GM19035 (cell line): ENCODE results near the gene METRNL.
"Not testable (repeated sequence)": the region's sequence is repeated elsewhere in the genome, so short reads cannot be mapped to it uniquely, and the experiment has no call there.

Experiments used
- ATAC-seq: cut with Tn5 transposase; IDR thresholded peaks from one replicate; pipeline ENCODE4 v1.9.1; 2021; ENCODE audit not compliant: unreplicated experiment

The METRNL gene, protein sequence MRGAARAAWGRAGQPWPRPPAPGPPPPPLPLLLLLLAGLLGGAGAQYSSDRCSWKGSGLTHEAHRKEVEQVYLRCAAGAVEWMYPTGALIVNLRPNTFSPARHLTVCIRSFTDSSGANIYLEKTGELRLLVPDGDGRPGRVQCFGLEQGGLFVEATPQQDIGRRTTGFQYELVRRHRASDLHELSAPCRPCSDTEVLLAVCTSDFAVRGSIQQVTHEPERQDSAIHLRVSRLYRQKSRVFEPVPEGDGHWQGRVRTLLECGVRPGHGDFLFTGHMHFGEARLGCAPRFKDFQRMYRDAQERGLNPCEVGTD

GRCh38 chr17:83079352-83079747 is at the start of gene METRNL:
Gene METRNL (plus strand): TSS chr17:83079609. CDS start chr17:83079816, 207 bp downstream.
- ATAC-seq = peak; percentile 51

- ATAC-seq = no peak
These were observed 49.0 kb upstream of the METRNL start for GRCh38 chr17:83030432-83030831.

GRCh38 chr17:83031321-83031945 is 48.0 kb upstream of the METRNL start:
- ATAC-seq = no peak

- not testable (repeated sequence) for ATAC-seq
These were observed 47.4 kb upstream of the METRNL start for GRCh38 chr17:83031946-83032451.

DNA sequence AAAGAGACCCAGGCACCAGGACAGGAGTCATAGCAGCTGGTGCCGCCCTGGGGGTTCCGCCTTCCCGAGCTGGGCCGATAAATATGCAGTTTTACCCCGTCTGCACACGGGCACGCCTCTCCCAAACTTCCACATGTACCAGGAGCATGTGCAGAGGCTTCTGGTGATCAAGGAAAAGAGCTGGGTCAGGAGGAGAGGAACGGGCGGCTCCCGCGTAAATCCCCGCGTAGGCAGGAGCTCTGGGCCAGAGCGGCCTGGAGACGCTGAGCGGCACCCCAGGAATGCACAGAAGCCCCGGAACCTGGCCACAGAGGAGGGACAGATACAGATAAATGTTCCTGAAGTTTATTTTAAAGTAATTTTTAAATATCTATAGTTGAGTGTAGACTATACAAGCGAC is 46.6 kb upstream of the METRNL start:
- no peak for ATAC-seq

DNA sequence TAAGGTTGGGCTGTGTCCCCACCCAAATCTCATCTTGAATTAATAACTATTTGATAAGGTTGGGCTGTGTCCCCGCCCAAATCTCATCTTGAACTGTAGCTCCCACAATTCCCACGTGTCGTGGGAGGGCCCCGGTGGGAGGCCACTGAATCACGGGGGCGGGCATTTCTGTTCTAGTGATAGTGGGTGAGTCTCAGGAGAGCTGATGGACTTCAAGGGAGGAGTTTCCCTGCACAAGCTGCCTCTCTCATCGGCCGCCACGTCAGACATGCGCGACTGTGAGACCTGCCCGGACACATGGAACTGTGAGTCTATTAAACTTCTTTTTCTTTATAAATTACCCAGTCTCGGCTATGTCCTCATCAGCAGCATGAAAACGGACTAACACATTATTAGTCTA is 44.9 kb upstream of the METRNL start:
- no peak for ATAC-seq

- no peak for ATAC-seq
These were observed 43.7 kb upstream of the METRNL start for GRCh38 chr17:83035722-83036121.

- ATAC-seq = no peak
These were observed 43.2 kb upstream of the METRNL start for GRCh38 chr17:83036193-83036592.

DNA sequence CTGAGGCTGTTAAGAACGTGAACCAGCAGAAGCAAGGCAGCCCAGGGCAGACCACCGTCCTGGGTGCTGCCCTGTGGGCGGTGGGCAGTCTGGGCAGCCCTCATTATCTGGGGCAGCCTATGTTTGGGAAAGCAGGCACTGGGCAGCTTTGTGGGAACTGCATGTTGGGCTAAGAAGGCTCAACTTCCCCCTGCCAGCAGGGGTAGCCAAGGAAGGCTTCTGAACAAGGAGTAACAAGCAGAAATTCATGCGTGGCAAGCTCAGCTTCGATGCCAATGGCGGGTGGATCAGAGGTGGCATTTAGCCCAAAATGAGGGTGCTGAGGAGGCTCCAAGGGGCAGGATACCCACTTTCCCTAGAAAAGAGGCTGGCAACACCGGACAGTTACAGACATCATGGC is 42.7 kb upstream of the METRNL start:
- no peak for ATAC-seq

DNA sequence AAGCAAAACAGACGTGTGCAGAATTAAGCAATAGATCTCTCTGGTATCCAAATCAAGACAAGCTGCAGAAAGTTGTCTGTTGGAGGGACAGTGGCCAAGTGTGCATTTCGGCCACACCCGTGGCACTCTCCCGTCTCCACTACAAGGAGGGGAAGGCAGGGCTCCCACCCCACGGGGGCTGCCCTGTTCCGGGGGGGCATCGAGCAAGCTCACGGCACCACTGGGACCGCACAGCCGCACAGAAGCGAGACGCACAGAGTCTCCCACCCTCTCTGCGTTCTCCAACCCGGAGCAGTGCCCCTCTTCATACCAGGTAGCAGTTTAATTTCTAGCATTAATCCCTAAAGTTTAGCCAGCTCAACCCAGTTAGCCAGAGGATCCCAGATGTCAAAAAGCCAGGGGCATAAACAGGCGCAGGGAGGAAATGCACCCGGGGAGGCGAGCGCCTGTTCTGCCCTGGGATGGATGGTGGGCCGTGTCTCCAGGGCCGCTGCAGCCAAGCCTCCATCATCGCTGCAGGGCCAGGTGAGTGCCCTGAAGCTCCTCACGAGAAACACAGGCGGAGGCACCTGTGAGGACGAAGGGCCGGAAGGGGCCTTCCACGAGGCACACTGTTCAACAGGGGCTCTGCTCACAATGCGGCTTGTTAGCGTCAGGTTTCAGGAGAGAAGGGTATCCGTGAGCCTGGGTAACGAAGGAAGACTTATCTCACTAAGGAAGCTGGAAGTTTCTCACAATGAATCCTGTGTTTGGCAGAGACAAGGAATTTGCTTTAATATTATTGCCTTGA is 42.1 kb upstream of the METRNL start:
- no peak for ATAC-seq

DNA sequence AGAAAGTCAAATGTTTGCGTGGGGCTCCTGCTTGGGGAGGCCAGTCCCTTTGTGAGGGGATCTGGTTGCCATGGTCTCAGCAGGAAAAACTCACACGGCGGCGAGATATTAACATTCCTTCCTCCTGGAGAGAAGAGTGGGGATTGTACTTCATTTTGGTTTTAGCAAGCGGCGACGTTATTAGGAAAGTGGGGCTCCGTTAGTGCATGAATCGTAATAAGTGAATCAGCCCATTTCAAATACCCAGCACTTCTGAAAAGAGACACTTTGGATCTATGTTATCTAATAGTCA is 41.6 kb upstream of the METRNL start:
- ATAC-seq = no peak

DNA sequence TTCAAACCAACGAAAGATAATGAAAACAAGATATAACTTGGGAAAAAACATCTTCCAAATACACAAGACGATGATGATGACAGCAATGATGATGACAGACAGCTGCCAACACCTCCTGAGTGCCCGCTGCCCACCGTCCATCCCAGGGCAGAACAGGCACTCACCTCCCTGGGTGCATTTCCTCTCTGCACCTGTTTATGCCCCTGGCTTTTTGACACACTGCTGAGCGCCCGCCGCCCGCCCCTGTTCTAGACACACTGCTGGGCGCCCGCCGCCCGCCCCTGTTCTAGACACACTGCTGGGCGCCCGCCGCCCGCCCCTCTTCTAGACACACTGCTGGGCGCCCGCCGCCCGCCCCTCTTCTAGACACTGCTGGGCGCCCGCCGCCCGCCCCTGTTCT is 40.4 kb upstream of the METRNL start:
- ATAC-seq = not testable (repeated sequence)

GRCh38 chr17:83041305-83041704 is 38.1 kb upstream of the METRNL start:
- ATAC-seq = no peak

GRCh38 chr17:83042522-83043158 is 36.8 kb upstream of the METRNL start:
- no peak for ATAC-seq

GRCh38 chr17:83044479-83044878 is 34.9 kb upstream of the METRNL start:
- not testable (repeated sequence) for ATAC-seq

DNA sequence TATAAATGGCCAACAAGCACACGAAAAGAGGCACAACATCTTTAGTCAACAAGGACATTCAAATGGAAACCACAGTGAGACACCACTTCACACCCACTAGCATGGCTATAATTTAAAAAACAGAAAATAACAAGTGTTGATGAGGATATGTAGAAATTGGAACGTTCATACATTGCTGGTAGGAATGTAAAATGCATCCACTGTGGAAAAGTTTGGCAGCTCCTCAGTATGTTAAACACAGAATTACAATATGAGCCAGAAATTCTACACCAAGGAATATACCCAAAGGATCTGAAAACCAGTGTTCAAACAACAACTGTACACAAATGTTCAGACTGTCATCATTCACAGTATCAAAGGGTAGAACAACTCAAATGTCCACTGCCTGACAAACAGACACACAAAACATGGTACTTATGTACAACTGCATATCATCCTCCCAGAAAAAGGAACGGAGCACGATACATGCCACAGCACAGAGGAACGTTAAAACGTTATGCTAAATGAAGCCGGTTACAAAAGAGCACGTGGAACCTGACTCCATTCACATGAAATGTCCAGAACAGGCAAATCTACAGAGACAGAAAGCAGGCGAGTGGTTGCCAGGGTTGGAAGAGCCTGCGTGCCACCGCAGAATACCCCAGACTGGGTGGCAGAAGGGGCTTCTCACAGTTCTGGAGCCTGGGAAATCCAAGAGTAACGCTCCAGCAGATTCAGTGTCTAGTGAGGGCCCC is 32.8 kb upstream of the METRNL start:
- ATAC-seq = no peak

- ATAC-seq = no peak
These were observed 32.3 kb upstream of the METRNL start for GRCh38 chr17:83047182-83047478.

DNA sequence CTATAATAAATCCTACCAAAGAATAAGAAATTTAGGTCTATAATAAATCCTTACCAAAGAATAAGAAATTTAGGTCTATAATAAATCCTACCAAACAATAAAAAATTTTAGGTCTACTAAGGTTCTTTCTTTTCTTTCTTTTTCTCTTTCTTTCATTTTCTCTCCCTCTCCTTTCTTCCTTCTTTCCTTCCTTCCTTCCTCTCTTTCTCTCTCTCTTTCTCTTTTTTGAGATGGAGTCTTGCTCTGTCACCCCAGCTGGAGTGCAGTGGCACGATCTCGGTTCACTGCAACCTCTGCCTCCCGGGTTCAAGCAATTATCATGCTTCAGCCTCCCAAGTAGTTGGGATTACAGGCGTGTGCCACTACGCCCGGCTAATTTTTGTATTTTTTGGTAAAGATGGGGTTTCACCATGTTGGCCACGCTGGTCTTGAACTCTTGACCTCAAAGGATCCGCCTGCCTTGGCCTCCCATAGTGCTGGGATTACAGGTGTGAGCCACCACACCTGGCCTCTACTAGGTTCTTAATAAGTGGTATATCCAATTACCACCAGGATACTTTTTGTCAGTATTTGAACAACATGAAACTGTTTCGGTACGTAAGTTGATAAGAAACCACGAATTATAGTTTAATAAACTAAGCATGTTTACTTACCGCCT is 31.5 kb upstream of the METRNL start:
- ATAC-seq = not testable (repeated sequence)

- no peak for ATAC-seq
These were observed 28.6 kb upstream of the METRNL start for GRCh38 chr17:83050651-83051395.
